K562 (cell line): ENCODE measurements around the gene PLEKHG5. TPM values are rescaled to one million over a fixed set of nuclear protein-coding genes. Genes with fewer than 3 reads are reported as not detected.

Source experiments
- ATAC-seq: fragments of 200-7000 bp; cut with Tn5 transposase; 3 replicates; pipeline ENCODE4 v1.9.1; 2020; ENCODE audit warnings: moderate library complexity
- BruUV-seq: library from RNA; stranded (reverse); fragments of 400-500 nt; replicated peaks from 2 replicates; lab custom pipeline; 2021; lab: Mats Ljungman, UMichigan
- CTCF ChIA-PET: fragments of 300-600 bp; formaldehyde crosslinking; extraction: SDS; loops from one replicate; lab custom pipeline; 2021; ENCODE audit warnings: low intra/inter-chr PET ratio; lab: Yijun Ruan, JAX
- POLR2A ChIA-PET: fragments of 300-600, 350-650 bp; sonication (Branson Sonifier 250); formaldehyde crosslinking; extraction: SDS; loops from one replicate; lab custom pipeline; 2021; ENCODE audit warnings: antibody characterized with exemption, inconsistent platforms; lab: Yijun Ruan, JAX
- DNase-seq, 4 experiments: peaks; one replicate each; pipeline versions ENCODE4 v3.0.0 to v3.0.0-alpha.2; 2011 to 2018; ENCODE audit warnings: low spot score in 3 of 4, mixed read lengths in 3 of 4; ENCODE audit errors: extremely low read depth in 1 of 4
- FAIRE-seq: peaks from 2 replicates; lab custom pipeline; 2011; peaks lifted over from hg19 to GRCh38; lab: Jason Lieb, UNC
- H2AFZ ChIP-seq: 2 replicates; pipeline ENCODE4 v1.6.0; 2011; ENCODE audit warnings: low read depth, low read length, control low read depth, inconsistent platforms
- H3K27ac ChIP-seq: fragments of 200-600 bp; 3 replicates; pipeline ENCODE4 v1.8.0; 2011; ENCODE audit warnings: low read depth, mild to moderate bottlenecking, control low read depth, inconsistent platforms, low read length, moderate library complexity, mixed read lengths; ENCODE audit errors: extremely low read depth
- H3K27me3 ChIP-seq, 2 experiments: fragments of 300-600 bp in 1 of 2; 2 replicates in 1 of 2; 3 replicates in 1 of 2; pipeline versions ENCODE4 v1.6.0 to v1.8.0; 2011; ENCODE audit warnings: inconsistent platforms in 2 of 2, low read length in 2 of 2, mild to moderate bottlenecking in 1 of 2, mixed read lengths in 1 of 2, moderate library complexity in 1 of 2; ENCODE audit not compliant: control insufficient read depth in 2 of 2, insufficient read depth in 2 of 2
- H3K36me3 ChIP-seq: fragments of 300-600 bp; 3 replicates; pipeline ENCODE4 v1.8.0; 2011; ENCODE audit warnings: mild to moderate bottlenecking, low read length, inconsistent platforms; ENCODE audit not compliant: control insufficient read depth, insufficient read depth
- H3K4me1 ChIP-seq, 2 experiments: fragments of 200-600 bp in 1 of 2; replicated peaks in 1 of 2; 2 replicates in 1 of 2; 3 replicates in 1 of 2; pipeline versions ENCODE4 v1.5.1 to v1.8.0; 2011; ENCODE audit warnings: inconsistent platforms in 2 of 2, low read length in 2 of 2, mild to moderate bottlenecking in 1 of 2, mixed read lengths in 1 of 2, moderate library complexity in 1 of 2; ENCODE audit not compliant: control insufficient read depth in 2 of 2, insufficient read depth in 2 of 2
- H3K4me2 ChIP-seq: 2 replicates; pipeline ENCODE4 v1.6.1; 2011; ENCODE audit warnings: low read length, control low read depth, inconsistent platforms, mixed read lengths; ENCODE audit not compliant: insufficient read depth
- H3K4me3 ChIP-seq: fragments of 200-600 bp; sonication (generic), shearing (Covaris generic); 2 replicates; pipeline ENCODE4 v1.5.1; 2016; ENCODE audit warnings: control low read depth, inconsistent platforms
- H3K79me2 ChIP-seq: fragments of 200-600 bp; 3 replicates; pipeline ENCODE4 v1.8.0; 2011; ENCODE audit warnings: low read length, inconsistent platforms; ENCODE audit not compliant: control insufficient read depth, insufficient read depth
- H3K9ac ChIP-seq, 2 experiments: 2 replicates each; pipeline versions ENCODE4 v1.6.0 to v1.6.1; 2011; ENCODE audit warnings: low read depth in 2 of 2, low read length in 2 of 2, control low read depth in 1 of 2, inconsistent platforms in 1 of 2, mild to moderate bottlenecking in 1 of 2, mixed read lengths in 1 of 2; ENCODE audit not compliant: insufficient read depth in 1 of 2
- H3K9me1 ChIP-seq: one replicate; pipeline ENCODE4 v1.6.0; 2011; ENCODE audit warnings: inconsistent platforms, mild to moderate bottlenecking, low read length, moderate library complexity; ENCODE audit not compliant: control insufficient read depth, insufficient read depth
- H3K9me3 ChIP-seq: replicated peaks from 2 replicates; pipeline ENCODE4 v1.5.1; 2011; ENCODE audit warnings: low read depth, low read length, inconsistent platforms; ENCODE audit not compliant: control insufficient read depth, insufficient read depth
- H4K20me1 ChIP-seq: replicated peaks from 2 replicates; pipeline ENCODE4 v1.6.1; 2011; ENCODE audit warnings: low read length, inconsistent platforms, mixed read lengths; ENCODE audit not compliant: control insufficient read depth, insufficient read depth
- KAT2B ChIP-seq: IDR thresholded peaks from one replicate; pipeline ENCODE4 v1.6.1; 2012; ENCODE audit warnings: low read depth, mild to moderate bottlenecking, control low read depth, inconsistent platforms, low read length, moderate library complexity
- POLR3A ChIP-seq: IDR thresholded peaks from 2 replicates; pipeline ENCODE4 v1.6.1; 2011; ENCODE audit warnings: borderline replicate concordance, mild to moderate bottlenecking, moderate library complexity; ENCODE audit not compliant: insufficient read length, insufficient read depth; ENCODE audit errors: extremely low read depth
- POLR3G ChIP-seq: IDR thresholded peaks from 2 replicates; pipeline ENCODE4 v1.6.1; 2011; ENCODE audit not compliant: insufficient read length, insufficient replicate concordance; ENCODE audit errors: extremely low read depth
- ZNF655 ChIP-seq: fragments of 250-450 bp; sonication (Bioruptor Pico); IDR thresholded peaks from 2 replicates; pipeline ENCODE4 v1.5.0; 2021
- WGBS: fragments of 100-300 bp; shearing (Covaris generic); methylation state at CpG from one replicate; pipeline ENCODE4 v1.1.6; 2016; ENCODE audit warnings: low coverage, mixed read lengths; ENCODE audit not compliant: insufficient coverage; ENCODE audit errors: missing lambda C conversion rate; 5-methylcytosine and 5-hydroxymethylcytosine counted together
- in situ Hi-C: fragments of 300-500 bp; cut with MboI; formaldehyde crosslinking; loops from 4 replicates; pipeline ENCODE4 v1.15.0; 2018; ENCODE audit warnings: inconsistent platforms, mixed read lengths
- intact Hi-C: fragments of 100-400 bp; cut with micrococcal nuclease; formaldehyde crosslinking; loops from 2 replicates; pipeline ENCODE4 v1.14.2; 2022
- polyA plus RNA-seq, 8 experiments: library from polyadenylated mRNA; depleted of rRNA in 4 of 8; stranded (reverse) in 5 of 8; unstranded in 3 of 8; fragments of >200 nt; fragmentation: Nextera tagmentation in 2 of 8; fragmentation: Illumina TruSeq in 1 of 8; extraction: Ambion mirVana in 2 of 8; extraction: Trizol in 1 of 8; gene quantifications; 2 replicates each; pipeline versions ENCODE4 v1.2.1 to v1.2.3, GENCODE V29; 2011 to 2014; ENCODE audit warnings: inconsistent platforms in 1 of 8, missing spikeins in 1 of 8
- total RNA-seq, 7 experiments: library from RNA; depleted of rRNA in 6 of 7; stranded (reverse); fragments of >200 nt in 6 of 7; fragmentation: Illumina TruSeq in 2 of 7; extraction: Trizol in 2 of 7; gene quantifications; 2 replicates each; pipeline versions ENCODE4 v1.2.1 to v1.2.3, GENCODE V29; 2011 to 2021; ENCODE audit warnings: low replicate concordance in 1 of 7

The PLEKHG5 gene
- total and polyA plus RNA-seq, 9 of the 15 experiments (the other 6 are each of a cell fraction or from before 2014, with no cell fraction given) = 0.04 to 0.29 (median 0.09) TPM; not detected in 3

GRCh38 chr1:6464915-6465314 is 26.6 kb downstream of the PLEKHG5 start:
- CTCF ChIA-PET = interaction anchor here (0.6 kb wide), 1 partner anchor 117 kb away, joined by 3 read pairs; no protein-coding TSS in a partner anchor
- Histone ChIP-seq H2AFZ (no peak overlapping the region), H3K36me3 (no peaks in the 10 kb centered on the region), H3K9ac (no peak overlapping the region), H3K27me3 (peaks cover 85 to 94% of the 10 kb centered on the region in 2 experiments), H3K4me3 (no peak overlapping the region), H3K4me2 (no peak overlapping the region), H3K4me1 (peaks cover 0 to 59% of the 10 kb centered on the region in 2 experiments; a peak in 2 of 5 replicates), H3K9me1 (peaks cover 2% of the 10 kb centered on the region), H4K20me1 (peaks cover 38% of the 10 kb centered on the region), H3K79me2 (no peaks in the 10 kb centered on the region), H3K9me3 (no peaks in the 10 kb centered on the region), H3K27ac (no peak overlapping the region)
- no peak for ATAC-seq
- in situ Hi-C loops (no loop called here), intact Hi-C loops (no loop called here)
- no peak for DNase-seq
- TF ChIP-seq POLR3G (no peak), POLR3A (no peak), KAT2B (no peak), ZNF655 (CRISPR knock-in tag) (no peak)
- BruUV-seq = no TSS peak
- FAIRE-seq = no peak
- WGBS = 0% methylated on average over 5 of the region's 5 CpGs
- POLR2A ChIA-PET = interaction anchor here (0.6 to 1.0 kb wide), 2 partner anchors 268 to 495 kb away, joined by 3 read pairs; no protein-coding TSS in a partner anchor
